DOHH2 (cell line): ENCODE results near the gene EMSY.

Experiments used
- H3F3A ChIP-seq: fragments of 200-600 bp; sonication (generic), shearing (Covaris generic); 2 replicates; pipeline ENCODE4 v1.6.0; 2016; ENCODE audit warnings: antibody characterized with exemption, mild to moderate bottlenecking; ENCODE audit not compliant: control insufficient read depth, insufficient read depth
- H3K27ac ChIP-seq: fragments of 200-600 bp; sonication (generic); 2 replicates; pipeline ENCODE4 v1.5.1; 2014; ENCODE audit warnings: low read depth, mild to moderate bottlenecking, low read length, moderate library complexity
- H3K27me3 ChIP-seq: fragments of 200-600 bp; sonication (generic); 2 replicates; pipeline ENCODE4 v1.6.1; 2014; ENCODE audit warnings: mild to moderate bottlenecking, low read length, mixed read lengths; ENCODE audit not compliant: control insufficient read depth
- H3K36me3 ChIP-seq: fragments of 200-600 bp; sonication (generic); 2 replicates; pipeline ENCODE4 v1.6.1; 2014; ENCODE audit warnings: mild to moderate bottlenecking, low read length, moderate library complexity, mixed read lengths; ENCODE audit not compliant: control insufficient read depth
- H3K4me1 ChIP-seq: fragments of 200-600 bp; sonication (generic); 2 replicates; pipeline ENCODE4 v1.6.1; 2014; ENCODE audit warnings: mild to moderate bottlenecking, low read length, mixed read lengths; ENCODE audit not compliant: control insufficient read depth
- H3K4me2 ChIP-seq: fragments of 200-600 bp; sonication (generic); 2 replicates; pipeline ENCODE4 v1.6.0; 2014; ENCODE audit warnings: mild to moderate bottlenecking, low read length, moderate library complexity
- H3K4me3 ChIP-seq: fragments of 200-600 bp; sonication (generic); 2 replicates; pipeline ENCODE4 v1.5.1; 2014; ENCODE audit warnings: mild to moderate bottlenecking, low read length, mixed read lengths
- H3K79me2 ChIP-seq: fragments of 200-600 bp; sonication (generic); 2 replicates; pipeline ENCODE4 v1.6.1; 2014; ENCODE audit warnings: mild to moderate bottlenecking, low read length, mixed read lengths; ENCODE audit not compliant: control insufficient read depth
- H3K9me2 ChIP-seq: fragments of 200-600 bp; sonication (generic); replicated peaks from 2 replicates; pipeline ENCODE4 v1.6.1; 2014; ENCODE audit warnings: mild to moderate bottlenecking, low read length, mixed read lengths; ENCODE audit not compliant: control insufficient read depth
- H3K9me3 ChIP-seq: fragments of 200-600 bp; sonication (generic); 2 replicates; pipeline ENCODE4 v1.6.1; 2014; ENCODE audit warnings: antibody characterized with exemption, low read length, mixed read lengths; ENCODE audit not compliant: control insufficient read depth, insufficient read depth
- H4K20me1 ChIP-seq: fragments of 200-600 bp; sonication (generic); 2 replicates; pipeline ENCODE4 v1.6.0; 2014; ENCODE audit warnings: low read depth, mild to moderate bottlenecking, antibody characterized with exemption, low read length, moderate library complexity; ENCODE audit not compliant: control insufficient read depth, insufficient read depth
- CTCF ChIP-seq: fragments of 200-600 bp; sonication (generic); IDR thresholded peaks from one replicate; pipeline ENCODE4 v1.5.1; 2014; ENCODE audit warnings: antibody characterized with exemption, mild to moderate bottlenecking, low read depth, low read length; ENCODE audit not compliant: poor library complexity, severe bottlenecking
- EZH2phosphoT487 ChIP-seq: fragments of 200-600 bp; sonication (generic); IDR thresholded peaks from 2 replicates; pipeline ENCODE4 v1.6.1; 2017; ENCODE audit warnings: borderline replicate concordance, mild to moderate bottlenecking, antibody characterized with exemption, low read length, moderate library complexity, mixed read lengths

The EMSY gene

DNA sequence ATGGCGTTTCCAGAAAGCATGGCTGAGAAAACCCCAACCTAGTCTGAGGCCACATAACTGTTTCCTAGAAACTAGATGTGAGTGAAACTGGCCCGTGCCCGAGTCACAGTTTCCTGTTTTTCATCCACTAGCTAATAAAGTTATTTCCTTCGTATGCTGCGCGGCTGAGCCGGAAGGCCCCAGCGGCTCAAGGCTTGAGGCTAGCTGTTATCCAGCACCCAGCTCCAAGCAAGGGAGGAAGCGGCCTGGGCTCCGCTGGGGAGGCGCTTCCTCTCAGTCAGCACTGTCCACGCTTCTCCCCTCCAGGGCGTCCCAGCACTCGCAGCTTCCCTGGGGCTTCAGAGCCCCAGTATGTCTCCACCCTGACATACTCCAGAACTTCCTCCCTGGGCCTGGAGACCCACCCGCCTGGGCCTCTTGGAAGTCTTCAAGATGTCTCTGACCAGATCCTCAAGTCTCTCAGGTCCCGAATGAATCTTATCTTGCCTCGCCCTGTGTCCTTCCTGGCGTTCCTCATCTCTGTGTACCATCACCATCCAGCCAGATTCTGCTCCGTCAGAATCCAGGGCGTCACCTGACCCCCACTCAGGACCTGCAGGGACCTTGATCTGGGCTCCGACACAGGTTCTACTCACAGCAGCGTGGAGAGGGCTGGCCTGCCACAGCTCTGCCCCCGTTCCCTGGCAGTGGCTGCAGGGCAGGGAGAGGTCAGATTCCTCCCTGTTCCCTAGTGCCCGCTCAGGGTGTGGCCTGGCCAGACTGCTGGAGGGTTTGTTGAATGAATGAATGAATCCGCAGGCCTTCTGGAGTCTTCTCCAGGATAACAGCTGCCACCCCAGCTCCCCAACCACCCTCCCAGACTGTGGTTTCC is 143.9 kb downstream of the EMSY start:
- Histone ChIP-seq H3K9me3 (no peaks in the 10 kb centered on the region), H3K4me1 (peaks cover 27% of the 10 kb centered on the region), H3K9me2 (no peaks in the 10 kb centered on the region), H3K4me3 (peak overlapping the region; percentile 36; the same call in 1 of the 2 replicates), H4K20me1 (no peaks in the 10 kb centered on the region), H3K27ac (peak overlapping the region; percentile 33), H3K79me2 (no peaks in the 10 kb centered on the region), H3K27me3 (no peaks in the 10 kb centered on the region), H3F3A (no peaks in the 10 kb centered on the region), H3K4me2 (peak overlapping the region; percentile 60), H3K36me3 (no peaks in the 10 kb centered on the region)
- no peak for TF ChIP-seq CTCF
- no peak for TF ChIP-seq EZH2phosphoT487

GRCh38 chr11:76589477-76589876 is 144.7 kb downstream of the EMSY start:
- Histone ChIP-seq H3K4me2 (no peak overlapping the region), H3K4me1 (peaks cover 28% of the 10 kb centered on the region), H3K9me2 (no peaks in the 10 kb centered on the region), H3K27me3 (no peaks in the 10 kb centered on the region), H3K9me3 (no peaks in the 10 kb centered on the region), H3K27ac (no peak overlapping the region), H3K4me3 (no peak overlapping the region), H4K20me1 (no peaks in the 10 kb centered on the region), H3K36me3 (no peaks in the 10 kb centered on the region), H3F3A (no peaks in the 10 kb centered on the region), H3K79me2 (no peaks in the 10 kb centered on the region)
- TF ChIP-seq CTCF (no peak), EZH2phosphoT487 (no peak)

GRCh38 chr11:76589964-76590950 is 145.4 kb downstream of the EMSY start:
- H3F3A ChIP-seq, result no peaks in the 10 kb centered on the region
- no peaks in the 10 kb centered on the region for H4K20me1 ChIP-seq
- H3K27me3 ChIP-seq, result no peaks in the 10 kb centered on the region
- no peaks in the 10 kb centered on the region for H3K79me2 ChIP-seq
- no peak overlapping the region for H3K4me2 ChIP-seq
- H3K36me3 ChIP-seq, result no peaks in the 10 kb centered on the region
- H3K9me2 ChIP-seq, result no peaks in the 10 kb centered on the region
- H3K27ac ChIP-seq, result no peak overlapping the region
- no peaks in the 10 kb centered on the region for H3K9me3 ChIP-seq
- no peak overlapping the region for H3K4me3 ChIP-seq
- TF ChIP-seq CTCF, result no peak
- TF ChIP-seq EZH2phosphoT487, result no peak
- H3K4me1 ChIP-seq, result peaks cover 34% of the 10 kb centered on the region
